ENCODE measurements around the gene KIZ. TPM values are rescaled to one million over a fixed set of nuclear protein-coding genes. Genes with fewer than 3 reads are reported as not detected.
A peak's percentile ranks its signal among the peaks of the same experiment; 100 is the strongest.

KIZ gene, protein sequence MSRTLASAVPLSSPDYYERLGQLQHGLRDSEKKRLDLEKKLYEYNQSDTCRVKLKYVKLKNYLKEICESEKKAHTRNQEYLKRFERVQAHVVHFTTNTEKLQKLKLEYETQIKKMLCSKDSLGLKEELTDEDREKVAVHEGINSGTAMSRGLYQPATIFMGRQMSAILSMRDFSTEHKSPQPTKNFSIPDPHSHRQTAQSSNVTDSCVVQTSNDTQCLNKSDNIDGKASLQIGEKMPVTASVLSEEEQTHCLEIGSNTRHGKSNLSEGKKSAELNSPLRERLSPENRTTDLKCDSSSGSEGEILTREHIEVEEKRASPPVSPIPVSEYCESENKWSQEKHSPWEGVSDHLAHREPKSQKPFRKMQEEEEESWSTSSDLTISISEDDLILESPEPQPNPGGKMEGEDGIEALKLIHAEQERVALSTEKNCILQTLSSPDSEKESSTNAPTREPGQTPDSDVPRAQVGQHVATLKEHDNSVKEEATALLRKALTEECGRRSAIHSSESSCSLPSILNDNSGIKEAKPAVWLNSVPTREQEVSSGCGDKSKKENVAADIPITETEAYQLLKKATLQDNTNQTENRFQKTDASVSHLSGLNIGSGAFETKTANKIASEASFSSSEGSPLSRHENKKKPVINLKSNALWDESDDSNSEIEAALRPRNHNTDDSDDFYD
- total RNA-seq (2012; rRNA removed) = 14.0 and 15.6 TPM in 2 replicates
- 7.8 and 9.9 TPM in 2 replicates for polyA plus RNA-seq (2012; rRNA removed)
- polyA plus RNA-seq (2012; cell fraction: cytosol; rRNA removed) = 6.5 and 12.2 TPM in 2 replicates
- polyA plus RNA-seq (2012; cell fraction: nucleus; rRNA removed; ENCODE audit: low replicate concordance) = 21.5 and 38.9 TPM in 2 replicates
- Bru-seq, nascent RNA = percentile 67 among the genes with signal in this experiment
- BruChase-seq, experiment 1, labeled RNA remaining after a 6-hour chase = percentile 71 among the genes with signal in this experiment
- BruChase-seq, experiment 2, labeled RNA remaining after a 2-hour chase = percentile 75 among the genes with signal in this experiment
- long read RNA-seq, transcript KIZ-210 (13 exons, 2,130 nt) = major isoform, 8 of 18 reads
- long read RNA-seq, partial matches to known transcripts = 4 of 18 reads
- long read RNA-seq, other reads (novel, unspliced or antisense) = 6 of 18 reads

DNA sequence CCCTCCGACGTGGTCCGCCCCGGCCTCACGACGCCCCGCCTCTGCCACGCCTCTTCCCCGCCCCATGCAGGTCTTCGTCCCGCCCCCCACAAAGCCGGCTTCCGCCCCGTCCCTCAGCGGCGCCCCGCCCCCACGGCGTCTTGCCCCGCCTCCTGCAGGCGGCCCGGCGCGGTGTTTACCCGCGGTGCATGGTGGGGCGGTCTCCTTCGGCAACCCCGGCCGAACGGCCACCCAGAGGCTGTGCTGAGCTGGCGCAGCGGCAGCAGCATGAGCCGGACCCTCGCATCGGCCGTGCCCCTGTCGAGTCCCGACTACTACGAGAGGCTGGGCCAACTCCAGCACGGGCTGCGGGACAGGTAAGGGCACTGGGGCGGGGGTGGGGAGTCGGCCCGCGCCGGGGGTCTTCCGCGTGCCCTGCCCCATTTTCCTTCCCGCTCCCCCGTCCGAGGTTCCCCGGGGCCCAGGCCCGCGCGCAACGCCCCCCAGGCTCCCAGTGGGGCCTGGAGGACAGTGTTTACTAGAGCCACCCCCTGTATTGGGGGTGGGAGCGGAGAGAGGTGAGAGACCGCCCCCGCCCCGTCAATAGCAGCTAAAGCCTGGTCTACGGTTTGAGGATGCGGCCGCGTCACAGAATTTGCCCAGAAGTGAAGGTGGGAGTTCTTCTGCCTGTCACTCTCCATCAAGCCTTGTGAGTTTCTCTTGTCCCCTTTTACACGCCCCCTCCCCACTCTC, at the start of gene KIZ:
Gene KIZ (plus strand): TSS at position 234 of the 732 bp plus-strand sequence. CDS start 34 bp downstream, at position 268.
- Histone ChIP-seq H3K9ac (ENCODE audit: low read depth, low read length) (peak within 1 kb of the TSS; percentile 73), H3K27me3 (ENCODE audit: control insufficient read depth, insufficient read depth, low read length) (no peaks in the 10 kb centered on the region), H2BK120ac (ENCODE audit: low read depth, low read length) (peak within 1 kb of the TSS; percentile 44; the same call in 1 of the 2 replicates), H2BK15ac (ENCODE audit: low read depth, low read length) (no peak within 1 kb of the TSS; the same call in 2 of the 3 replicates), H2BK20ac (ENCODE audit: low read depth, low read length) (no peak within 1 kb of the TSS), H4K8ac (ENCODE audit: low read depth in 2 of 2, low read length in 2 of 2) (peak within 1 kb of the TSS; percentile 36 to 70; a peak in 2 of 4 replicates), H3K18ac (ENCODE audit: low read depth, low read length) (peak within 1 kb of the TSS; percentile 3; the same call in 1 of the 2 replicates), H3K4me2 (ENCODE audit: low read depth, low read length) (peak within 1 kb of the TSS; percentile 98), H4K5ac (ENCODE audit: low read depth, low read length) (peak within 1 kb of the TSS; percentile 14), H3K14ac (replicated peaks; ENCODE audit: low read depth, low read length) (peak within 1 kb of the TSS; percentile 73), H3K9me1 (ENCODE audit: insufficient read depth, low read length) (peaks cover 6% of the 10 kb centered on the region), H3K4me3 (ENCODE audit: insufficient read depth, low read depth, low read length) (peak within 1 kb of the TSS; percentile 65), H4K20me1 (ENCODE audit: insufficient read depth, low read length) (no peaks in the 10 kb centered on the region), H3K23ac (ENCODE audit: low read depth, low read length) (peak within 1 kb of the TSS; percentile 77), H2AK9ac (replicated peaks; ENCODE audit: low read depth, low read length, poor library complexity) (peak within 1 kb of the TSS; percentile 75), H2BK5ac (ENCODE audit: low read depth, low read length, poor library complexity, severe bottlenecking) (peak within 1 kb of the TSS; percentile 43), H3K9me3 (ENCODE audit: control insufficient read depth, insufficient read depth, low read length) (no peaks in the 10 kb centered on the region), H2AFZ (replicated peaks; ENCODE audit: low read length, poor library complexity) (peak within 1 kb of the TSS; percentile 93), H3K27ac (ENCODE audit: insufficient read depth, low read length) (peak within 1 kb of the TSS; percentile 65), H3K79me1 (ENCODE audit: low read depth in 1 of 2, low read length in 2 of 2) (peaks cover 7 to 9% of the 10 kb centered on the region in 2 experiments; a peak in 3 of 4 replicates), H2AK5ac (ENCODE audit: low read depth, low read length) (no peak within 1 kb of the TSS; the same call in 1 of the 2 replicates), H3K4ac (ENCODE audit: low read depth, low read length) (peak within 1 kb of the TSS; percentile 52), H3K56ac (ENCODE audit: extremely low read depth, insufficient read depth, low read length) (peak within 1 kb of the TSS; percentile 79; the same call in 1 of the 2 replicates), H4K91ac (ENCODE audit: insufficient read depth, low read depth, low read length) (no peak within 1 kb of the TSS), H3K36me3 (ENCODE audit: control insufficient read depth, insufficient read depth, low read length) (no peaks in the 10 kb centered on the region; the same call in 1 of the 2 replicates), H3K4me1 (ENCODE audit: control insufficient read depth, insufficient read depth, low read length) (no peaks in the 10 kb centered on the region)
- no CpG with 5 or more reads among the region's 66 CpGs for WGBS, 2 experiments (ENCODE audit: extremely low coverage in 2 of 2, insufficient read length in 1 of 2)
- peak; percentile 92 for DNase-seq
- dilution Hi-C loops (cut with HindIII; ENCODE audit: low sequenced_read_pairs, unreplicated experiment) = no loop called here
- CTCF ChIA-PET = interaction anchor here (1.2 to 1.3 kb wide), 4 partner anchors 11 to 265 kb away, joined by 3 to 5 read pairs (median 4); no protein-coding TSS in a partner anchor
- no TSS peak for BruUV-seq (replicated peaks)
- TF ChIP-seq POLR2A (IDR thresholded peaks at IDR 0.05; ENCODE audit: low read depth, low read length) (peak; percentile 90), MXI1 (IDR thresholded peaks at IDR 0.05; ENCODE audit: borderline replicate concordance, low read depth, low read length) (peak; percentile 91), RAD21 (IDR thresholded peaks at IDR 0.05; ENCODE audit: low read length) (0 out of 2 replicates have a peak, but pooled peaks have one; percentile 18), MAFK (IDR thresholded peaks at IDR 0.05; ENCODE audit: low read depth, low read length) (no peak), MAZ (IDR thresholded peaks at IDR 0.05; ENCODE audit: borderline replicate concordance, low read depth, low read length) (peak; percentile 76; the same call in 1 of the 2 replicates)
- TF ChIP-seq, protein P1, sequence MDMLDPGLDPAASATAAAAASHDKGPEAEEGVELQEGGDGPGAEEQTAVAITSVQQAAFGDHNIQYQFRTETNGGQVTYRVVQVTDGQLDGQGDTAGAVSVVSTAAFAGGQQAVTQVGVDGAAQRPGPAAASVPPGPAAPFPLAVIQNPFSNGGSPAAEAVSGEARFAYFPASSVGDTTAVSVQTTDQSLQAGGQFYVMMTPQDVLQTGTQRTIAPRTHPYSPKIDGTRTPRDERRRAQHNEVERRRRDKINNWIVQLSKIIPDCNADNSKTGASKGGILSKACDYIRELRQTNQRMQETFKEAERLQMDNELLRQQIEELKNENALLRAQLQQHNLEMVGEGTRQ (IDR thresholded peaks at IDR 0.05; ENCODE audit: low read depth, low read length) = no peak
- TF ChIP-seq, protein P2, sequence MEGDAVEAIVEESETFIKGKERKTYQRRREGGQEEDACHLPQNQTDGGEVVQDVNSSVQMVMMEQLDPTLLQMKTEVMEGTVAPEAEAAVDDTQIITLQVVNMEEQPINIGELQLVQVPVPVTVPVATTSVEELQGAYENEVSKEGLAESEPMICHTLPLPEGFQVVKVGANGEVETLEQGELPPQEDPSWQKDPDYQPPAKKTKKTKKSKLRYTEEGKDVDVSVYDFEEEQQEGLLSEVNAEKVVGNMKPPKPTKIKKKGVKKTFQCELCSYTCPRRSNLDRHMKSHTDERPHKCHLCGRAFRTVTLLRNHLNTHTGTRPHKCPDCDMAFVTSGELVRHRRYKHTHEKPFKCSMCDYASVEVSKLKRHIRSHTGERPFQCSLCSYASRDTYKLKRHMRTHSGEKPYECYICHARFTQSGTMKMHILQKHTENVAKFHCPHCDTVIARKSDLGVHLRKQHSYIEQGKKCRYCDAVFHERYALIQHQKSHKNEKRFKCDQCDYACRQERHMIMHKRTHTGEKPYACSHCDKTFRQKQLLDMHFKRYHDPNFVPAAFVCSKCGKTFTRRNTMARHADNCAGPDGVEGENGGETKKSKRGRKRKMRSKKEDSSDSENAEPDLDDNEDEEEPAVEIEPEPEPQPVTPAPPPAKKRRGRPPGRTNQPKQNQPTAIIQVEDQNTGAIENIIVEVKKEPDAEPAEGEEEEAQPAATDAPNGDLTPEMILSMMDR (conservative IDR thresholded peaks at IDR 0.05; ENCODE audit: low read depth, low read length) = peak; percentile 32; the same call in 1 of the 2 replicates
- intact Hi-C loops (cut with micrococcal nuclease) = loop anchor here (2.0 to 10.0 kb wide), 4 partner anchors 56 to 261 kb away; partner anchors contain the start of gene XRN2
- in situ Hi-C loops (cut with MboI; ENCODE audit: low sequenced_read_pairs) = no loop called here
- POLR2A ChIA-PET (ENCODE audit: unreplicated experiment) = no interaction called here
- peak; percentile 99 for ATAC-seq (ENCODE audit: low read depth)

Data from IMR-90 (cell line).